ENCODE data around the gene RNF5.
"Not testable (repeated sequence)": the region's sequence is repeated elsewhere in the genome, so short reads cannot be mapped to it uniquely, and the experiment has no call there.

Gene RNF5

DNA sequence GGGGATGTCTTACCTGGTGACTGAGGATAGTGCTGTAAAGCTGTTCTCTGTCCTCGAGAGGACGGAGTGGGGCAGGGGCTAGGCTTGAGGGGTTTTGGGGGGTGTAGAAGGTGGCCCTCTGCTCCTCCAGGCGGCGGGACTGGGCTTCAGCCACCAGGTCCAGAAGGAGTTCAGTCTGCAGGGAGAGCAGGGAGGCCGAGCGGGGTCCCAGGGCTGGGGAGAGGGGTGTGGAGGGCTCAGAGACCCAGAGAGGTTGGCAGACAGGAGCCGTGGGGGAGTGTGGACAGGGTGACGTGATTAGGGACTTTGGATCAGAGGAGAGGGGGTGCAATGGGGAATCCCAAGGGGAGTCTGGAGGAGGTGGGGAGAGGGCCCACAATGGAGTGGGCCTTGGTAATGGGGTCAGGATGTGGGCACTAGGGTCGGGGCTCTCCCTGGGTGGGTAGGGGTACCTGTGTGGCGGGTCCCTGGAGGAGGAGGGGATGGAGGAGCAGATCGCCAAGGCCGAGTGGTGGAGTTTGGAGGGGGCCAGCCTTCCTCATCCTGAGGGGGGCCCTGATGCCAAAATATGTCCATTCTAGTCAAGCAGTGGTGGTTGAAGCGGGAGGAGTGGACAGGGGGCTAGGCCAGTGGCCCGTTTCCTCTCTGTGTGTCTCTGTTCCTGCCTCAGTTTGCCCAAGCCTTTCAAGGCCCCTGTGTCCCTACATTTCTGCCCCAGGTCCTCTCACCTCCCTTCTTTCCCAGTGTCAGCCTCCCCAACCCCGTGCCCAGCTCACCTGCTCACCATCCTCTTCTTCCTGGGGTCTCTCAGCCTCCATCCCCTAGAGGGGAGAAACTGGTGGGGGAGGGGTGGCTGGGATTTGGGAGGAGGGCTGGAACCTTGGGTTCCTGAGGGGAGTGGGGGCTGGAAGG lies 13.7 kb downstream of the RNF5 start:
- peak overlapping the region; percentile 67 for H3K4me3 ChIP-seq (ENCODE audit: low read depth, low read length)
- DNase-seq (ENCODE audit: low read depth): peak; percentile 39
- TF ChIP-seq, protein P1, sequence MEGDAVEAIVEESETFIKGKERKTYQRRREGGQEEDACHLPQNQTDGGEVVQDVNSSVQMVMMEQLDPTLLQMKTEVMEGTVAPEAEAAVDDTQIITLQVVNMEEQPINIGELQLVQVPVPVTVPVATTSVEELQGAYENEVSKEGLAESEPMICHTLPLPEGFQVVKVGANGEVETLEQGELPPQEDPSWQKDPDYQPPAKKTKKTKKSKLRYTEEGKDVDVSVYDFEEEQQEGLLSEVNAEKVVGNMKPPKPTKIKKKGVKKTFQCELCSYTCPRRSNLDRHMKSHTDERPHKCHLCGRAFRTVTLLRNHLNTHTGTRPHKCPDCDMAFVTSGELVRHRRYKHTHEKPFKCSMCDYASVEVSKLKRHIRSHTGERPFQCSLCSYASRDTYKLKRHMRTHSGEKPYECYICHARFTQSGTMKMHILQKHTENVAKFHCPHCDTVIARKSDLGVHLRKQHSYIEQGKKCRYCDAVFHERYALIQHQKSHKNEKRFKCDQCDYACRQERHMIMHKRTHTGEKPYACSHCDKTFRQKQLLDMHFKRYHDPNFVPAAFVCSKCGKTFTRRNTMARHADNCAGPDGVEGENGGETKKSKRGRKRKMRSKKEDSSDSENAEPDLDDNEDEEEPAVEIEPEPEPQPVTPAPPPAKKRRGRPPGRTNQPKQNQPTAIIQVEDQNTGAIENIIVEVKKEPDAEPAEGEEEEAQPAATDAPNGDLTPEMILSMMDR (IDR thresholded peaks at IDR 0.05; ENCODE audit: insufficient read depth, low read depth, low read length, missing control alignments): no peak

DNA sequence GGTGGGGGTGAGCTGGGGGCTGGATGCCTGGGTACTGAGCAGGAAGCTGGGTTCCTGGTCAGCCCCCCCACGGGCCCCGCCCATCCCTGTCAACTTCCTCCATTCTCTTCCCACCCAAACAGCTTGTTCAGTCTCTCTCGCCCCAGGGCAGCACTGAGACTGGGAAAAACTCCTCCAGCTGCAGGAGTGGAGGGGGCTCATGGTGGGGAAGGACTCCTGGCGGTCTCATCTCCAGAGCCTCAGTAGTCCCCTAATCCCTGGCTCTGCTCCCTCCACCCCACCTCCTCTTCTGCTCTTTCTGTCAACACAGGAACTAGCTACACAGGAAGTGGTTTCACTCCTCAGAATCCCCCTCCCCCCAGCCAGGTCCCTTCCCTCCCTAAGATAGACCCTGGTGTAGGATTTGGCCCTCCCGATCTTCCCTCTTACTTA lies 14.4 kb downstream of the RNF5 start, which contains the start of gene GPSM3:
TSS of gene GPSM3 (minus strand) at position 36 of the 432 bp plus-strand sequence. CDS start 130 bp downstream, outside the sequence.
- H3K4me3 ChIP-seq (ENCODE audit: low read depth, low read length): peak within 1 kb of the TSS; percentile 67
- DNase-seq (ENCODE audit: low read depth): peak; percentile 79
- TF ChIP-seq, protein P1 (IDR thresholded peaks at IDR 0.05; ENCODE audit: insufficient read depth, low read depth, low read length, missing control alignments): no peak

DNA sequence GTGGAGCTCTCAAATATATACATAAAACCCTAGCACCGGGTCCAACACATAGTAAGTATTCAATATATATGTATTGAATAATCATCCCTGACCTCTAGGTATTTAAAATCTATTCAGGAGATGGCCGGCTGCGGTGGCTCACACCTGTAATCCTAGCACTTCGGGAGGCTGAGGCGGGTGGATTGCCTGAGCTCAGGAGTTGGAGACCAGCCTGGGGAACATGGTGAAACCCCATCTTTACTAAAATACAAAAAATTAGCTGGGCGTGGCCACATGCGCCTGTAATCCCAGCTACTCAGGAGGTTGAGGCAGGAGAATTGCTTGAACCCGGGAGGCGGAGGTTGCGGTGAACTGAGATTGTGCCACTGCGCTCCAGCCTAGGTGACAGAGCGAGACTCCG lies 14.9 kb downstream of the RNF5 start:
- H3K4me3 ChIP-seq (ENCODE audit: low read depth, low read length): peak overlapping the region; percentile 67
- DNase-seq (ENCODE audit: low read depth): not testable (repeated sequence)

DNA sequence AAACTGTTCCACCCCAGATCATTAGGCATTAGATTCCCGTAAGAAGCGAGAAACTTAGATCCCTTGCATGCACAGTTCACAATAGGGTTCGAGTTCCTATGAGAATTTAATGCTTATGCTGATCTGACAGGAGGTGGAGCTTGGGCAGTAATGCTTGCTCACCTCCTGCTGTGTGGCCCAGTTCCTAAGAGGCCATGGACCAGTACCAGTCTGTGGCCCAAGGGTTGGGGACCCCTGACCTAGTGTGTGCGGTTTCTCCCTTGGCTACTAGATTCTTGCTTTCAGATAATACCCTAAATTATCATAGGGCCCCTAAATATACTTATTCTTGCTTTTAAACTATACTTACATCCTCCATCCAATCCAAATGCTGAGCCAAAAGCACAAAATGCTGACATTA lies 16.2 kb downstream of the RNF5 start:
- DNase-seq (ENCODE audit: low read depth): no peak
- TF ChIP-seq, protein P1 (IDR thresholded peaks at IDR 0.05; ENCODE audit: insufficient read depth, low read depth, low read length, missing control alignments): no peak
- no peak overlapping the region for H3K4me3 ChIP-seq (ENCODE audit: low read depth, low read length)

DNA sequence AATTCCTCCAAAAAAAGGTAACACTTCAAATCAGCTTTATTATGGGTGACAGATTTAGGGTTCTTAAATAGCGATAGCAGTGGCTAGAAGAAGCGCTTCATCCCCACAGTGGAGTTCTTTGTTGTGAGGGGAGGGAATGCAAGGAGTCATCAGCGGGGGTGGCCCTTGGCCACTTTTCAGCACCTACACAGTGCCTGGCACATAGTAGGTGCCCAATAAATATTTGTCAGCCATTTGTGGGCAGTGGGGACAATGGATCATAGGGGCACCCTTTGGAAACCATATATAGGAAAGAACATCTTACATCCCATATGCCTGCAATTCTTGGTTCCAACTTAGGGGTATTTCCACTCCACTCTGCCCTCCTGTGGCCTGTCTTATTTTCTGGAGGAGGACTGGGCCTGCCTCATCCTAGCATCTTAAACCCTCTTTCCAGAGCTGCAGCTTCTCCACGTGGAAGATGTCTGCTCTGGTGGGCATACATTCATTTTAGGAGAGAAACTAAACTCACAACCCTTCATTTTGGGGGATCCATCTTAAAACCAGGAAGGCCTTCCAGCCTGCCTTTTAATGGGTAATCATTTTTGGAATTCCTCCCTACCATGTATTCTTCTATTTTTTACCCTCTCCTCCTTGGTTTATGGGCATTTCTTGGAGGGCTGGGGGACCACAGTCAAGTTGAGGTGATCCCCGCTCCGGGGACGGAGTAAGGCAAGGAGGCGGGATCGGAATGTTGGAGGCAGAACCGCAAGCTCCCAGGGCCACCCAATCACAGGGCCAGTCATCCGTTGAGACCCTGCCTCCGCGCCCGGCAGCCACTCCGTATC lies 16.8 kb downstream of the RNF5 start:
- peak; percentile 69 for DNase-seq (ENCODE audit: low read depth)
- peak overlapping the region; percentile 80 for H3K4me3 ChIP-seq (ENCODE audit: low read depth, low read length)
- TF ChIP-seq, protein P1 (IDR thresholded peaks at IDR 0.05; ENCODE audit: insufficient read depth, low read depth, low read length, missing control alignments): peak; percentile 64

DNA sequence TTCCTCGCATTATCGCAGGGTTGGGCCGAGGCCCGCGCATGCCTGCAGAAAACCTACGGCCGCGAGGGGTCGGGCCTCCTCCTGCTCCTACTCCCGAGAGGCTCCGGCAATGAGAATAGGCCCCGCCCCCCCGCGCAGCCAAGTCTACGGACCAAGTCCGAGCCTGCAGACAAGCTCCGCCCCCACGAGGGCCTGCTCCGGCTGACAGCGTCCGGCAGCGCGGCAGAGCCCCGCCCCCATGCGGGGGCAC lies 17.4 kb downstream of the RNF5 start:
- H3K4me3 ChIP-seq (ENCODE audit: low read depth, low read length): peak overlapping the region; percentile 80
- peak; percentile 100 for DNase-seq (ENCODE audit: low read depth)
- TF ChIP-seq, protein P1 (IDR thresholded peaks at IDR 0.05; ENCODE audit: insufficient read depth, low read depth, low read length, missing control alignments): peak; percentile 23
